Stimulated activated effector memory CD8-positive, alpha-beta T cell treated with anti-CD3 and anti-CD28 coated beads, Interleukin-12 subunit alpha, Interleukin-12 subunit beta, amount 100 ng/mL, for 72 hours (primary cell): ENCODE measurements around the gene HGFAC.

Source experiments
- ATAC-seq: fragments of 150-1000 bp; cut with Tn5 transposase; 2 replicates; pipeline ENCODE4 v1.10.0; 2021
- DNase-seq, 2 donors: peaks; one replicate each; pipeline ENCODE4 v3.0.0; 2021 to 2022; ENCODE audit warnings: low spot score in 2 of 2
- H3K27ac Mint-ChIP-seq: one replicate; pipeline ENCODE4 v1.8.0; 2022; ENCODE audit warnings: mild to moderate bottlenecking, mixed read lengths
- H3K36me3 Mint-ChIP-seq: one replicate; pipeline ENCODE4 v1.8.0; 2022; ENCODE audit warnings: mild to moderate bottlenecking, mixed read lengths
- H3K4me1 Mint-ChIP-seq: one replicate; pipeline ENCODE4 v1.8.0; 2022; ENCODE audit warnings: mixed read lengths
- H3K4me3 Mint-ChIP-seq: one replicate; pipeline ENCODE4 v1.8.0; 2022; ENCODE audit warnings: mild to moderate bottlenecking, mixed read lengths
- H3K9me3 Mint-ChIP-seq: one replicate; pipeline ENCODE4 v1.8.0; 2022; ENCODE audit warnings: mixed read lengths

HGFAC gene

GRCh38 chr4:3485886-3486540 lies 44.2 kb downstream of the HGFAC start:
- DNase-seq (no peak), ATAC-seq (no peak)
- Mint-ChIP-seq H3K27ac (peak overlapping the region; percentile 60), H3K4me1 (peaks cover 25% of the 10 kb centered on the region), H3K9me3 (no peaks in the 10 kb centered on the region), H3K4me3 (peak overlapping the region; percentile 48), H3K36me3 (no peaks in the 10 kb centered on the region)

- no peak overlapping the region for H3K4me3 Mint-ChIP-seq
Observed at GRCh38 chr4:3486541-3487540, 45.1 kb downstream of the HGFAC start.

GRCh38 chr4:3487861-3488260 lies 46.1 kb downstream of the HGFAC start:
- no peak overlapping the region for H3K4me3 Mint-ChIP-seq
- H3K27ac Mint-ChIP-seq = no peak overlapping the region
- H3K4me1 Mint-ChIP-seq = peaks cover 31% of the 10 kb centered on the region
- ATAC-seq (no peak), DNase-seq (no peak)
- H3K36me3 Mint-ChIP-seq = no peaks in the 10 kb centered on the region
- no peaks in the 10 kb centered on the region for H3K9me3 Mint-ChIP-seq

More at GRCh38 chr4:3486541-3487540, 45.1 kb downstream of the HGFAC start:
- no peak for DNase-seq
- Mint-ChIP-seq H3K9me3 (no peaks in the 10 kb centered on the region), H3K36me3 (no peaks in the 10 kb centered on the region), H3K4me1 (peaks cover 31% of the 10 kb centered on the region), H3K27ac (peak overlapping the region; percentile 60)
- ATAC-seq = no peak

GRCh38 chr4:3488820-3489219 lies 47.1 kb downstream of the HGFAC start:
- Mint-ChIP-seq H3K27ac (no peak overlapping the region), H3K4me3 (no peak overlapping the region), H3K9me3 (no peaks in the 10 kb centered on the region), H3K4me1 (peaks cover 31% of the 10 kb centered on the region), H3K36me3 (no peaks in the 10 kb centered on the region)
- DNase-seq (no peak), ATAC-seq (no peak)

- ATAC-seq (peak; percentile 49), DNase-seq (no peak)
- Mint-ChIP-seq H3K4me3 (no peak overlapping the region), H3K4me1 (peaks cover 31% of the 10 kb centered on the region), H3K36me3 (no peaks in the 10 kb centered on the region), H3K27ac (no peak overlapping the region), H3K9me3 (no peaks in the 10 kb centered on the region)
Observed at GRCh38 chr4:3489451-3489962, 47.7 kb downstream of the HGFAC start.

GRCh38 chr4:3491681-3492405 lies 50.1 kb downstream of the HGFAC start:
- Mint-ChIP-seq H3K4me3 (no peak overlapping the region), H3K9me3 (no peaks in the 10 kb centered on the region), H3K4me1 (peaks cover 25% of the 10 kb centered on the region), H3K36me3 (no peaks in the 10 kb centered on the region), H3K27ac (peak overlapping the region; percentile 56)
- no peak for DNase-seq
- ATAC-seq = no peak

GRCh38 chr4:3492741-3493719 lies 51.3 kb downstream of the HGFAC start:
- Mint-ChIP-seq H3K9me3 (no peaks in the 10 kb centered on the region), H3K27ac (no peak overlapping the region), H3K4me3 (no peak overlapping the region), H3K4me1 (peaks cover 25% of the 10 kb centered on the region), H3K36me3 (no peaks in the 10 kb centered on the region)
- ATAC-seq = no peak
- no peak for DNase-seq

- ATAC-seq = peak; percentile 8
Observed at GRCh38 chr4:3493720-3494461, 52.1 kb downstream of the HGFAC start.

GRCh38 chr4:3494462-3494871 lies 52.7 kb downstream of the HGFAC start:
- Mint-ChIP-seq H3K27ac (no peak overlapping the region), H3K4me1 (peaks cover 13% of the 10 kb centered on the region), H3K36me3 (no peaks in the 10 kb centered on the region), H3K9me3 (no peaks in the 10 kb centered on the region), H3K4me3 (no peak overlapping the region)
- DNase-seq = no peak
- ATAC-seq = no peak

More at GRCh38 chr4:3493720-3494461, 52.1 kb downstream of the HGFAC start:
- DNase-seq = no peak
- H3K9me3 Mint-ChIP-seq = no peaks in the 10 kb centered on the region
- peaks cover 19% of the 10 kb centered on the region for H3K4me1 Mint-ChIP-seq
- no peak overlapping the region for H3K27ac Mint-ChIP-seq
- no peaks in the 10 kb centered on the region for H3K36me3 Mint-ChIP-seq
- no peak overlapping the region for H3K4me3 Mint-ChIP-seq

- Mint-ChIP-seq H3K9me3 (no peaks in the 10 kb centered on the region), H3K27ac (no peak overlapping the region), H3K4me3 (no peak overlapping the region), H3K36me3 (no peaks in the 10 kb centered on the region), H3K4me1 (peaks cover 12% of the 10 kb centered on the region)
- ATAC-seq (no peak), DNase-seq (no peak)
Observed at GRCh38 chr4:3495204-3495975, 53.6 kb downstream of the HGFAC start.

- Mint-ChIP-seq H3K27ac (no peak overlapping the region), H3K4me3 (no peak overlapping the region)
Observed at GRCh38 chr4:3496021-3496420, 54.3 kb downstream of the HGFAC start.

GRCh38 chr4:3497095-3497494 lies 55.3 kb downstream of the HGFAC start:
- DNase-seq = no peak
- H3K9me3 Mint-ChIP-seq = no peaks in the 10 kb centered on the region
- no peaks in the 10 kb centered on the region for H3K36me3 Mint-ChIP-seq
- H3K27ac Mint-ChIP-seq = no peak overlapping the region
- no peak for ATAC-seq
- H3K4me3 Mint-ChIP-seq = no peak overlapping the region
- no peaks in the 10 kb centered on the region for H3K4me1 Mint-ChIP-seq

More at GRCh38 chr4:3496021-3496420, 54.3 kb downstream of the HGFAC start:
- Mint-ChIP-seq H3K9me3 (no peaks in the 10 kb centered on the region), H3K36me3 (no peaks in the 10 kb centered on the region), H3K4me1 (peaks cover 6% of the 10 kb centered on the region)
- DNase-seq (no peak), ATAC-seq (no peak)
